Measurements from ENCODE around the gene PDE6G. TPM values are rescaled to one million over a fixed set of nuclear protein-coding genes. Genes with fewer than 3 reads are reported as not detected.

The PDE6G gene
- total and polyA plus RNA-seq, 2 of the 8 experiments (the other 6 are each of a cell fraction or from before 2014, with no cell fraction given) = 5.8 to 12.9 TPM

DNA sequence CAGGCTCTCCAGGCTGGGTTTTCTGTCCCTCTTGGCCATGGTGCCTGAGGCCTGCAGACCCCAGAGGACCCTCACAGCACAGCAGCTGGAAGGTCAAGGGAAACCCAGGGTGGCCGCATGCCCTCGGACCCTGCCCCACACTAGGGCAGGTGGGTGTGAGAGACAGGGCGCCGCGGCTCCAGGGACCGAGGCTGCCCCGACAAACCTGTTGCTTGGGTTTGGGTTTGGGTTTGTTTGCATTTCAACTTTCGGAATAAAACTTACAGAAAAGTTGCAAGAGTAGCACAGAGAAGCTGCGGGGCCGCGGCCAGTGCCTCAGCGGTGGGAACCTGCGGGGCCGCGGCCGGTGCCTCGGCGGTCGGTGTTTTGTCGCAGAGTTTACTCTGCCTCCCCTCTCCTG is 35.3 kb upstream of the PDE6G start (continued):
- TF ChIP-seq TAF1 (IDR thresholded peaks at IDR 0.05; ENCODE audit: low read depth, low read length) (no peak), HDAC2 (IDR thresholded peaks at IDR 0.05; ENCODE audit: borderline replicate concordance in 1 of 2, low read depth in 2 of 2, low read length in 2 of 2) (no peak), CBX5 (IDR thresholded peaks at IDR 0.05; ENCODE audit: low read depth, low read length) (no peak), SIRT6 (IDR thresholded peaks at IDR 0.05; ENCODE audit: low read length) (no peak), SAP30 (IDR thresholded peaks at IDR 0.05; ENCODE audit: insufficient read depth, insufficient replicate concordance, low read length) (no peak)

All from H1 (cell line).